Kidney (tissue), 14 donors: Measurements from ENCODE around the gene FARS2. TPM values are rescaled to one million over a fixed set of nuclear protein-coding genes. Genes with fewer than 3 reads are reported as not detected.

Experiments used
- DNase-seq, 5 donors: peaks; one replicate each; pipeline ENCODE4 v3.0.0-alpha.2; 2013 to 2020
- FAIRE-seq: peaks from 2 replicates; lab custom pipeline; 2012; peaks lifted over from hg19 to GRCh38; lab: Jason Lieb, UNC
- H3K27ac ChIP-seq, 2 donors: one replicate each; pipeline ENCODE4 v1.7.0; 2013; ENCODE audit warnings: low read depth in 2 of 2, low read length in 2 of 2, inconsistent platforms in 1 of 2
- H3K27me3 ChIP-seq: one replicate; pipeline ENCODE4 v1.7.1; 2013; ENCODE audit warnings: low read length, inconsistent platforms; ENCODE audit not compliant: control insufficient read depth, insufficient read depth
- H3K36me3 ChIP-seq, 3 donors: one replicate each; pipeline versions ENCODE4 v1.7.0 to v1.7.1; 2013; ENCODE audit warnings: low read length in 3 of 3, control low read depth in 1 of 3, inconsistent platforms in 1 of 3; ENCODE audit not compliant: insufficient read depth in 3 of 3, control insufficient read depth in 2 of 3
- H3K4me1 ChIP-seq, 3 donors: one replicate each; pipeline versions ENCODE4 v1.7.0 to v1.7.1; 2013; ENCODE audit warnings: low read length in 3 of 3, inconsistent platforms in 1 of 3, low read depth in 1 of 3; ENCODE audit not compliant: control insufficient read depth in 2 of 3, insufficient read depth in 2 of 3
- H3K4me3 ChIP-seq, 3 donors: one replicate each; pipeline versions ENCODE4 v1.7.0 to v1.8.1; 2013; ENCODE audit warnings: low read length in 3 of 3, control low read depth in 1 of 3, inconsistent platforms in 1 of 3
- H3K9ac ChIP-seq, 3 donors: one replicate each; pipeline versions ENCODE4 v1.7.0 to v1.7.1; 2013; ENCODE audit warnings: low read length in 3 of 3, control low read depth in 1 of 3, inconsistent platforms in 1 of 3
- H3K9me3 ChIP-seq, 3 donors: one replicate each; pipeline versions ENCODE4 v1.7.0 to v1.7.1; 2013; ENCODE audit warnings: low read length in 3 of 3, control low read depth in 1 of 3, inconsistent platforms in 1 of 3; ENCODE audit not compliant: control insufficient read depth in 2 of 3, insufficient read depth in 1 of 3
- intact Hi-C: fragments of 100-400 bp; cut with DNase I; formaldehyde crosslinking; loops from one replicate; pipeline ENCODE4 v1.11.1; 2022
- polyA plus RNA-seq: library from polyadenylated mRNA; stranded (reverse); fragments of 350-450 nt; fragmentation: Illumina TruSeq; extraction: RNeasy Lipid Tissue Mini Kit (QIAGEN cat#74804); gene quantifications from one replicate; pipeline ENCODE4 v1.2.3, GENCODE V29; 2014; ENCODE audit warnings: low read depth, low replicate concordance; ENCODE audit not compliant: insufficient read depth
- total RNA-seq: library from RNA; stranded (reverse); fragmentation: NEBNext Ultra II Directional; extraction: Animal tissue kit (Norgen Biotek cat#: 25700); gene quantifications from one replicate; pipeline ENCODE4 v1.2.1, GENCODE V29; 2021
- TF ChIP-seq, protein P1 (sequence below): IDR thresholded peaks from 3 replicates; pipeline ENCODE4 v1.5.1; 2012; ENCODE audit warnings: mild to moderate bottlenecking, moderate library complexity, borderline replicate concordance; ENCODE audit not compliant: insufficient read depth; ENCODE audit errors: extremely low read depth
- donor health status: control.
- donor health status: control.
- donor health status: control.
- donor health status: control.
- donor health status: control.
- donor health status: DM: yes; HTN: yes; CAD: no.
- donor health status: Normal renal cell carcinoma (clear cell type).

Gene FARS2
- total and polyA plus RNA-seq, 2 donors from 2014 or later: 22.1 to 24.8 TPM

DNA sequence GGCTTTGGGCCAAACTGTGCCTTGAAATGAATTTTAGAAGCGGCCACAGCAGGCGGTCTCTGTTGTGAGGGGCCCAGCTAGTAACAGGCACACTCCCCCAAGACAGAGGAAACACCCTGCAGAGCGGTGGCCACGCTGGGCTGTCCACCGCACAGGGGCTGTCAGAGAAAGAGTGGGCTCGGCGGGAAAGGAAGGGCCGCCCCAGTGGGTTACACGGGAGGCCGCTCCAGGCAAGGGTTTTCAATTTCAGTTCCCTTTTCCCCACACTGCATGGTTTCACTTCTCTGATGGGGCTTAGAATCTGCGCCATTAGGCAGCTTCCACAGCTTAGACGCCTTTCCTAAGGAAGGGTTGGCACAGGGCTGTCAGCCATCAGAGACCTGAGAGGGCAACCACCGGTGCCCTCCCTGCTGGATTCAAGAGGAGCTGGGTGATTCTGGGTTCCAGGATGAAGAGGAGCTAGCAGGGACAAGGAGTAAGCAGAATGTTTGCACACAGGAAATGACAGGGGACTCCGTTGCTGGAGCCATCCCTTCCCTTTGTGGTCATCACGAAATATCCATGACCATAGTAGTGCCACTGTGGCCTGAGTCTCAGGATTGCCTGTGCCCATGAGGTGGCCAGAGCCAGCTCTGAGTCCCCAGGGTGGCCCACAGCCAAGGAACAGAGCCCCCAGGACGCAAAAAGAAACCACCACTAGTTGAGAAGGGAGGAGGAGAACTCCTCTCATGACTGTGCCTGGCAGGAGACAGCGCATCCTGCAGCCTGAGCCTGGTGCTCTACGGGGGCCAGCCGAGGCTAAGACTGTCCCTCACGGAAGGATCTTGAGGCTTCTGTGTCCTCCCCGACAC is 462.8 kb downstream of the FARS2 start:
- H3K36me3 ChIP-seq: no peaks in the 10 kb centered on the region
- intact Hi-C loops: no loop called here
- no peaks in the 10 kb centered on the region for H3K9me3 ChIP-seq
- no peak overlapping the region for H3K27ac ChIP-seq
- TF ChIP-seq, protein P1, sequence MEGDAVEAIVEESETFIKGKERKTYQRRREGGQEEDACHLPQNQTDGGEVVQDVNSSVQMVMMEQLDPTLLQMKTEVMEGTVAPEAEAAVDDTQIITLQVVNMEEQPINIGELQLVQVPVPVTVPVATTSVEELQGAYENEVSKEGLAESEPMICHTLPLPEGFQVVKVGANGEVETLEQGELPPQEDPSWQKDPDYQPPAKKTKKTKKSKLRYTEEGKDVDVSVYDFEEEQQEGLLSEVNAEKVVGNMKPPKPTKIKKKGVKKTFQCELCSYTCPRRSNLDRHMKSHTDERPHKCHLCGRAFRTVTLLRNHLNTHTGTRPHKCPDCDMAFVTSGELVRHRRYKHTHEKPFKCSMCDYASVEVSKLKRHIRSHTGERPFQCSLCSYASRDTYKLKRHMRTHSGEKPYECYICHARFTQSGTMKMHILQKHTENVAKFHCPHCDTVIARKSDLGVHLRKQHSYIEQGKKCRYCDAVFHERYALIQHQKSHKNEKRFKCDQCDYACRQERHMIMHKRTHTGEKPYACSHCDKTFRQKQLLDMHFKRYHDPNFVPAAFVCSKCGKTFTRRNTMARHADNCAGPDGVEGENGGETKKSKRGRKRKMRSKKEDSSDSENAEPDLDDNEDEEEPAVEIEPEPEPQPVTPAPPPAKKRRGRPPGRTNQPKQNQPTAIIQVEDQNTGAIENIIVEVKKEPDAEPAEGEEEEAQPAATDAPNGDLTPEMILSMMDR: no peak
- no peaks in the 10 kb centered on the region for H3K4me1 ChIP-seq
- peak in 1 of 5 donors; percentile 37 for DNase-seq
- H3K9ac ChIP-seq: no peak overlapping the region
- no peak overlapping the region for H3K4me3 ChIP-seq
- H3K27me3 ChIP-seq: no peaks in the 10 kb centered on the region
- FAIRE-seq: no peak

- FAIRE-seq: no peak
- H3K9ac ChIP-seq: no peak overlapping the region
- TF ChIP-seq, protein P1: no peak
- H3K4me1 ChIP-seq: no peaks in the 10 kb centered on the region
- DNase-seq: no peak
- H3K4me3 ChIP-seq: no peak overlapping the region
- H3K27ac ChIP-seq: no peak overlapping the region
- no peaks in the 10 kb centered on the region for H3K27me3 ChIP-seq
- H3K9me3 ChIP-seq: no peaks in the 10 kb centered on the region
- intact Hi-C loops: no loop called here
- H3K36me3 ChIP-seq: no peaks in the 10 kb centered on the region
These were observed 463.6 kb downstream of the FARS2 start for GRCh38 chr6:5724911-5725310.

- FAIRE-seq (no peak), DNase-seq (no peak)
- intact Hi-C loops: no loop called here
- Histone ChIP-seq H3K9ac (no peak overlapping the region), H3K9me3 (no peaks in the 10 kb centered on the region), H3K27me3 (no peaks in the 10 kb centered on the region), H3K4me3 (no peak overlapping the region), H3K27ac (no peak overlapping the region), H3K4me1 (no peaks in the 10 kb centered on the region), H3K36me3 (no peaks in the 10 kb centered on the region)
- TF ChIP-seq, protein P1: no peak
These were observed 465.8 kb downstream of the FARS2 start for GRCh38 chr6:5726976-5727718.
